ENCODE data around the gene TMOD4.

Gene TMOD4

GRCh38 chr1:151142411-151143056 is 33.2 kb downstream of the TMOD4 start:
- no peak for DNase-seq (ENCODE audit: low spot score)

DNA sequence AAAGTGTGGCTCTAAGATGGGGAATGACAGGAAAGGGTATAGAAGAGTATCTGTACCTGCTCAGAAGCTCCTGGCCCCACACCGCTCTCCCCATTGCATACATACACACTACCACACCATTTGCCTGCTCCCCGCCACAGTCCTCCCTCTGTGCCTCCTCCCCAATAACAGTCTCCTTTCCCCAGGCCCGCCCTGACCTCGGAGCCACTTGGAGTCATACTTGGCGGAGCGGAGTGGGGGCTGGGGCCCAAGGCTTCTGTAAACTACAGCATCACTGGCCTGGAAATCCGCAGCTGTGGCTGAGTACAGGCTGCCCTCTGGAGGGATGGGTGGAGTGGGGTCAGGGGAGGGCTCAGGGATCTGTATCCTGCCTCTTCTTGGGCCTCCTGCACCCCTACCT is 38.0 kb downstream of the TMOD4 start:
- DNase-seq (ENCODE audit: low spot score) = no peak

DNA sequence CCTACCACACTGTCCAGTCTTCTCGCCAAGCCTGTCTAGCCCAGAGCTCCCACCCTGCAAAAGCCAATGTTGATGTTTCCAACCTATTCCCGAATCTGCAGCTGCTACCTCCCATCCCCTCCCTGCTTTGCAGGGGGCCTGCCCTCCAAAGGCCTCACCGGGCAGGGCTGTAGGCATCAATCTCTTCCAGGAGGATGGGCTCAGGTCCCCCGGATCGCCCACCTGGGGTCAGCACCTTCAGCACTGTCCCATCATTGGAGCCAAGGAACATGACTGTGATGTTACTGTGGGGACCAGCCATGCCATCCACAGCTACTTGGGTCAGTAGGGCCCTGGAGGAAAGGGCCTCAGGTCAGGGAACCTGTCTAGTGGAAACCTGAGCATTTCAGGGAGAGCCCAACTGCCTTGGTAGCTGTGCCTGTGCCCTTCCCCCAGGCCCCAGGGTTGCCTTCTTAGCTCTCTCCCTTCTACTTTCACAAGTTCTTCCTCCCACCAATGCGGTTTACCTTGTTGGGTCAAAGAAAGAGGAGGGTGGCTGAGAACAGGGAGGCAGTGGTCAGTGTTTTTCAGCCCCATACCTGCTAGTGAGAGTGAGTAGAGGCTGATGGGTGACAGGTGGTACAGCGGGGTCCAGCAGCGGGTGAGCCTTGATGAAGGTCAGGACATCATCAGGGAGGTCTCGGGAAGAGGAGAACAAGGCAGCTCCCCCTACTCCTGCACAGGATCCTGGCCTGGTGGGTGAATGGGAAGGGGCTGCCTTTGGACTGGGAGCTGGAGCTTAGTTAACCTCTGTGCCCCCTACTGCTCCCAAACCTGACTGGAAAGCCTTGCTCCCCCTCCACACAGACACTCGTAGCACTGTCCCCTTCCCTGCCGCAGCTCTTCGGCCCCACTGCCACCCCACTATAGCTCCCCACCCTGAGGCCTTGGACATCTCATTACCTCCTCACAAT is 40.1 kb downstream of the TMOD4 start:
- DNase-seq (ENCODE audit: low spot score) = no peak

DNA sequence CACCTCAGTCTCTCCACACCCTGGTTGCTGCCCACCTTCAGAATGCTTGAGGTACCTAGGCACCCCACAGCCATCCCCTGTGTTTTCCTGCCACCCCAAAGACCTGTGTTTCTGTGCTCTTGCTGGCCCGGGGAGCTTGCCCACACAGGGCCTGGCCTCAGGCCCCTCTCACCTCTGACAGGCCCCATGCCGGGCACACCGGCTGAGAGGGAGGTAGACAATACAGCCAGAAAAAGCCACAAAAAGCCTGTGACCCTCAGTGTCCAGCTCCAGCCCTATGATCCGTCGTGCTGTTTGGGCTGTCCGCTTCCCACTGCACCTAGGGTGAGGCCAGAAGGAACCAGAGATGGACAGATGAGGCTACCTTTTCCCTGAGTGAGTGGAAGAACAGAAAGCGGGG is 40.8 kb downstream of the TMOD4 start:
- DNase-seq (ENCODE audit: low spot score) = no peak

DNA sequence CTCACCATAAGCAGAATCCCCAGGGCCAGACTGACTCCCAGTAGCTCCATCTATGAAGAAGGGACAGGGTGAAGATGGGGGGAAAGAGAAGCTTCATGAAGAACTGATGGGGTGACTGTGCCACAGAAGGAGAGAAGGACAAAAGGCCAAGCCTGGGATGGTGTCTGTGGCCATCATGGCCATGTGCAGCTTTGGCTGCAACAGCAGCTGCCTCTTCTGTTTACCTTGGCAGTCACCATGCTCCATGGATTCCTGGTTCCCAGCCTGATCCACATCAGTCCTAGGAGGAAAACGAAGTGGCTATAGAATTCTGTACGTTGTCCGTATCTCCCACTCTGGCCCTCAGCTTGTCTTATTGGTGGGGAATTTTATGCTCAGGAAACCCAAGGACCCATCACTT is 41.4 kb downstream of the TMOD4 start:
- DNase-seq (ENCODE audit: low spot score) = no peak

GRCh38 chr1:151133018-151133806 is 42.6 kb downstream of the TMOD4 start:
- no peak for DNase-seq (ENCODE audit: low spot score)

- no peak for DNase-seq (ENCODE audit: low spot score)
Observed at GRCh38 chr1:151132335-151133017, 43.3 kb downstream of the TMOD4 start.

DNA sequence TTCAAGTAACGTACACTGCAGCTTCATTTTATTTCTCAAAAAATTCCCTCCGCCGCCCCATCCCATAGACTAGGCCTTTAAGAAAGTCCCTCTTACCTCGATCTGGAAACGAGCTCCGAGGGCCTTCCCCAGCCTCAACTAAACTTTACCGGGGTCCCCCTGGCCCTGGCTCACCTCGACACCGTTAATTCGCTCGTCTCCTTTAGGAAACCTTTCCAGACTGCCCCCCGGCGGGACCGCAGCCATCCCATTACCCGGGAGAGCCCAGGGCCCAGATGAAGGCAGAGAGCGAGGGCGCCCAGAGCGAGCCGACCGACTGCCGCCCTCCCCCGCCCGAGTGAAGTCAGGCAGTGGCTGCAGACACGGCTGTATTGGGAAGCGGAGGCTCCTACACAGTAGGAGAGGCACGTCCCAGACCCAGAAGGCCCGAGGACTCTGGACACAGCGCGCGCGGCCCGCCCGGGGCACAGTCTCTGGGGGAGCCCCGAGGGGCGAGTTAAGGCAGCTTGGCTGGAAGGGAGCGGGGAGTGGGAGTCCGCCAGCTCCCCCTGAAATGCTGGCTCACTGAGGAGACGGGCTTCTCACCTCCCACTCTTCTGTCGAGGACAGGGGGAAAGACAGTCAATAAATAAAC is 44.0 kb downstream of the TMOD4 start:
- no peak for DNase-seq (ENCODE audit: low spot score)

DNA sequence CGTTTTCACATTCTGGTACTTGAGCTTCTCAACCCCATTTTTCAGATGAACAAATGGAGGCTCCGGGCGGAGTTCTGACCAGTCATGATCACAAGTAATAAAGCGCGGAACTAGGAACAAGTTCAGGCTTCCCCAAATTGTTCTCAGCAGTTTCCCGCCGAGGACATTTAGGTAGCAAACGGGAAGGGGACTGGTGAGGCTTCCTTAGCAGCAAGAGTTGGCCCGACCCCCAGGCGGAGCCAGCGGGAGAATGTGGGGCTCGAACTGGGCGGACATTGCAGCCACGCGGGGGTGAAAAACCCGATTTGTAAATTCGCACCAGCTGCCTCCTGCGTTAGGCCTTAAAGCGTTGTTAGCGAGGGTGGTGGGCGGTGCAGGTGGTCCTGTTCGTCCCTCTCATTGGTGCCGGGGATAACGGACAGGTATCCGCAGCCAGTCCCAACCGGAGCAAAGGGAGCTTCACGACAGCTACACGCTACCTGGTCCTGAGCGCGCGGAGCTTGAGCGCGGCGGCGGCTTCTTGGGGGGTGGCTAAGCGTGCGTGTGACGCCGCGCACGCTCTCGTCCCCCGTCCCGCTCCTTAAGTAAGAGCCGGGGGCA is 44.7 kb downstream of the TMOD4 start:
- DNase-seq (ENCODE audit: low spot score) = no peak

DNA sequence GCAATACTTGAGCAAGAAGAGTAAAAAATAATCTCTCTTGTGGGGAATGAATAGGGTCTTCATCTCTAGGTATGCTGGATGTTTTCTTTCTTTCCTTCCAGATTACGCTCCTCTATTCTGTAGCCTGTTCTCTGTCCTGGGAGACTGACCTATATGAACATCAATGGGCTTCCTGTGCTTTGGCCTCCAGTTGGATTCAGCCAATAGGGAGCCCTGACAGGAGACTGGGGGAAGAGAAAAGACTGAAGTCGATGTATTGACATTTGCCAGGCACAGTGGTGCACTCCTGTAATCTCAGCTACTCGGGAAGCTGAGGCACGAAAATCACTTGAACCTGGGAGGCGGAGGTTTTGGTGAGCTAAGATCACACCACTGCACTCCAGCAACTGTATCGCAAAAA is 47.0 kb downstream of the TMOD4 start:
- no peak for DNase-seq (ENCODE audit: low spot score)

DNA sequence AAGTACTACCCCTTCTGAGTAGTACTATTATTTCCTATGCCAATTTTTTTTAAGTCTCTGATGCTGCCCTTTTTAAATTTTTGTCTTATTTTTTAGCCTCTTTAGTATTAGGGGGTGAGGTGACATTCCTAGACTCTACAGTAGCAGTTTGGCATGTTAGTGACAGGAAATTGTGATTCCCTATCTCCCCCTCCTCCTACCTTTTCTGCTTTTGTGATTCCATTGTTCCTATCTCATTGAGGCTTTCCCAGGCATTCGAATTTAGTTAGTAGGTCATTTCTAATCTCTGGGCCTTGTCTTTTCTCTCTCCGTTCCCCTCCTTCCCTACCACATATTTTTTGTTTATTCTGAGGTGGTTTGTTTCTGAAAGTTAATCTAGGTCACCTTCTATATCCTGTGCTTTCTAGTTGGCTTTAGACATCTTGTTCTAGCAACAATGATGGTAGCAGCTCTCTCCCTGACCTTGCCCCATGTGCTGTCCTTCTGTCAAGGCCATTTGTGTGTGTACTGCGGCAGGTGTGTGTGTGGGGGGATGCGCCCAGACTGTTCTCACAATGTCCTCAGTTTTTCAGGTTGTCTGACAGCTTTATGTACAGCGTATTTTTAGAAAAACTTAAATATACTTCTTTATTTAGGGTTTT is 50.9 kb downstream of the TMOD4 start:
- no peak for DNase-seq (ENCODE audit: low spot score)

Measured in COLO829 (cell line).